HG02981 (cell line): ENCODE results near the gene CDH12.
"Not testable (repeated sequence)": the region's sequence is repeated elsewhere in the genome, so short reads cannot be mapped to it uniquely, and the experiment has no call there.

ENCODE experiments used
- ATAC-seq: cut with Tn5 transposase; IDR thresholded peaks from one replicate; pipeline ENCODE4 v1.9.1; 2021; ENCODE audit warnings: mild to moderate bottlenecking, moderate library complexity; ENCODE audit not compliant: unreplicated experiment

Gene CDH12

DNA sequence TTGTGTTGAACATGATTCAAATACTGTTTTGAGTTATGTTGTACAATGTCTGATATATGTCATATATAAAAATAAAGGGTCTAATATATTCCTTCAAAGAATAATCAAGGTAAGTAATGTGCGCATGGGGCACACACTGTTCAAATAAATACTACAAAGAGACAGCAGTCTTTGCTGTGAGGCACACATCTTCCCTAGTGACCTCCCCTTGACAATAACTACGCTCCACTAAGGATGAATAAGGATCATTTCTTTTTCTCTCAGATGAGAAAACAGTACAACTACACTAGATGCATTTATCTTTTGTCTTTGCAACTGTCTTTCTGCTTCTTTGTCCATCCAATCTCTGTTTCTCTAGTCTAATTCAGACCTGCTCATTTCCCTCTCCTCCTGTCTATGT, 684.4 kb downstream of the CDH12 start:
- ATAC-seq, result not testable (repeated sequence)

DNA sequence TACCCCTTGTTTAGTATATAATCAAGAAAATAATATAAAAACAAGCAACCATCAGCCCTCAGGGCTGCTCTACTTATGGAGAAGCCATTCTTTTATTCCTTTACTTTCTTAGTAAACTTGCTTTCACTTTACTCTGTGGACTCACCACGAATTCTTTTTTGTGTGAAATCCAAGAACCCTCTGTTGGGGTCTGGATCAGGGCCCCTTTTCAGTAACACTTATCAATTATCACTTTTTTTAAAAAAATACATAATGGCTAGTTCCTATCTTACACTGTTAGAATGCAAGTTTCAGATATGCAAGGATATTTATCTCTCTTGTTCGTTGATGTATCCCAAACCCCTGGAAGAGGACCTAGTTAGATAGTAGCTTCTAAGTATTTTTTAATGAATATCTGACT, 687.2 kb downstream of the CDH12 start:
- ATAC-seq, result not testable (repeated sequence)

DNA sequence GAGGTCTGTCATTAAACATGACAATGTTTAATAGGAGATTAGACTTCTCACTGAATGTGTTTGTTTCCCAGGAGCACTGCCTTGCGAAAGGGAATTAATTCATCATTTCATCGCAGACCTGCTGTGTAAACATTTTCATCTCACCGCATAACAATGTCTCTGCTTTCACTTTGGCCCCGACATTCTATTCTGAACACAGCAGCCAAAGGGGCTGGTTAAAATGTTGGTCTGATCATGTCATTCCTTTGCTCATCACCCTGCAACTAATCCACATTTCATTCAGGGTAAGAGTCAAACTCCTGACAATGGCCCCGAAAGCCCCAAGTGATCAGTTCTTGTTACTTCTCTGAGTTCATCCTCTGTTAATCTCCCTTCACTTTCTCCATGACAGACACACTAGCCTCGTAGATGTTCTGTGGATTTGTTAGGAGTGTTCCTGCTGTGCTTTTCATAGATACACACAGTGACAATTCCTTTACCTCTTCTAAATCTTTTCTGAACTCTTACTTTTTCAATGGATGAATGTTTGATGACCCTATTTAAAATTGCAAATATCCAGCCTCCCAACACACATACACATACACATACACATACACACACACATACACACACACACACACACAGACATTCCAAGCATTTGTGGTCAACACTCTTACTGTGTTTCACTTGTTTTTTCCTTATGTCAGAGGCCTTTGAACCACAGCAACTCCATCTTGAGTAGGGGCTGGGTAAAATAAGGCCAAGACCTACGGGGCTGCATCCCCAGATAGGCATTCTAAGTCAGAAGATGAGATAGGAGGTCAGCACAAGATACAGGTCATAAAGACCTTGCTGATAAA, 688.0 kb downstream of the CDH12 start:
- not testable (repeated sequence) for ATAC-seq

DNA sequence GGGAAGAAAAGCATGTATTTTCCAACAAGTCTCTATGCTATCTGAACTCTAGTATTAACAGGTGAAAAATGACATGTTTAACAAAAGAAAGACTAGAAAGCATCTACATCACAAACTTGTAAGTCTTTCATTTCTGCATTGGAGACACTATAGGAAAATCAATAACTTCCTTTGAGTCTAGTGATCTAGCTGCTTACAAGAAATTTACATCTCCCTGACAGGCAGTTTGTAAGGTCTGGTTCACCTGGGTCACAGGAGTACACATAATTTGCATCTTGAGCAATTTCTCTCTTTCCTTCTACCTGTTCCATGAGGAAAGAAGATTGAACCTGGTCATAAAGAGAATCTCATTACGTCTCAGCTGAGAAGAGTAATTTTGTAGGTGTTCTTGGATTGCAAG, 696.2 kb downstream of the CDH12 start:
- not testable (repeated sequence) for ATAC-seq

DNA sequence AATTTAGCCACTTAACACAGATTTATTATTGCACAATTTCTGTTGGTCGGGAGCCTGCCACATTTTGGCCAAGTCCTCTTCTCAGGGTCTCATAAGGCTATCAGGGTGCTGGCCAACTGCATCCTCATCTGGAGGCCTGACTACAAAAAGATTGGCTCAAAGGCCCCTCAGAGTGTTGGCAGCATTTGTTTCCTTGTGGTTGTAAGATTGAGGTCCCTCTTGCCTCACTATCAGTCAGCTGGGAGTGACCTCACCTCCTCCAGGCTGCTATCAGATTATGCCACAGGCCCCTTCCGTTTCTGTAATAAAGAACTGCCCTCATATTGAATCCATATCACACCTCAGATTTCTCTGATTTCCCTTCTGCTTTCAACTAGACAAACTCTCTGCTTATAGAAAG, 698.4 kb downstream of the CDH12 start:
- ATAC-seq, result not testable (repeated sequence)

- ATAC-seq, result not testable (repeated sequence)
Observed at GRCh38 chr5:22151801-22152200, 701.3 kb downstream of the CDH12 start.

- not testable (repeated sequence) for ATAC-seq
Observed at GRCh38 chr5:22140418-22140817, 712.7 kb downstream of the CDH12 start.

DNA sequence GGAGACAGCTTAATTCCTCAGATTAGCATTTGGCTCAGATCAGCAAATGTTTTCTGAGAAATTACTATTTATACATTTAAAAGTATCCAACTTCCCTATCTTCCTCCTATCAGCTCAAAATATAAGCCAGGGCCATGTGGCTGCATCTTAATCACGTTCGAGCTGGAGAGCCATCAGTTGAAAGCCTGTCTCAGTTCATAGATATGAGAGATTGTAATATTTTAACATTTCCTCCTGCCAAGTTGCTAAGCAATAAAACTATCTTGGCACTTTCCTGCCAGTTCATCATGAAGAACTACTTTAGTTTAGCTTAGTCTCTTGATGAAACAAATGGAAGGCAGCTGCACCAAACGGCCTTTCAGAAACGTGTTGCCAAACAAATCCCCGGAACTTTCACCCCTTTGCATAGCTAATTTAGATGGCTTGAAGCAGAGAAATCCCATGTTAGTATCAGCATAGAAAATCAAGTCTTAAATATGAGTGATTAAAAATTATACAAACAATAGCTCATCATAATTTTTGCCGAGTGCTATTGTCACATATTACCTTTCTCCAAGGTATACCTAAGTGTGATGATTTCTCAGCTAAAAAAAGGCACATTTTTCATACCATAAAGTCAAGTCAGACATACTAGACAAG, 713.4 kb downstream of the CDH12 start:
- not testable (repeated sequence) for ATAC-seq

DNA sequence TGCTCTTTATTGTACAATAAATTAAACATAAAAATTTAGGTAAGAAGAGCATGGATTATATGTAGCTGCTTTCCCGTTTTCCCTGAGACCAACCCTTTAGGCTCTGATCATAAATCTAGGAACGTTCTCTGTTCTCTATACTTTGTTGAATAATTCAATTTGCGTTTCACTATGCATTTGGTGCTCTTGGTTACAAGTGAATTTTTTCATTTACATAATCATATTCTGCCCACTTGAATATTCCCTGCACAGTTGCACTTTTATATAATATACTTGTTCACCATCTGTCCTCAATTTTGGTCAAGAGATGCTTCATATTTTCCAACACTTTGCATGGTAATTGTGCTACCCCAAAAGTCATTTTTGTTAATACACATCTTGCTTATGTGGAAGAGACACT, 741.8 kb downstream of the CDH12 start:
- ATAC-seq, result no peak

DNA sequence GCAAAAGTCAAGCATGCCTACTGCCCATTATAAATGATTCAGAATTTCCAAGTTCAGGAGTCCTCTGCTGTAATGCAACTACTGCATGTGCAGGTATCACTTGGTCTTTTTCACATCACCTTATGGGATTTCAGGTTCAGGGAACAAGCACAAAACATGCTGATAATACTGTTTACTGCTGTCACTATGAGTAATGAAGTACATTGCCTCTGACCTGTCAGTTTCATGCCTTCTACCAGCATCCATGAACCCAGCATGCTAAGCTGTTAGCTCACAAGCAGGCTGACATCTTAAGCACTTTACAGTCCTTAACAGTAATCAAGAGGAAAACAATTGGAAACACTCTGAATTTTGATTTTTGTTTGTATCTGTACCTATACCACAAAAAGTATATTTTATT, 743.8 kb downstream of the CDH12 start:
- no peak for ATAC-seq

DNA sequence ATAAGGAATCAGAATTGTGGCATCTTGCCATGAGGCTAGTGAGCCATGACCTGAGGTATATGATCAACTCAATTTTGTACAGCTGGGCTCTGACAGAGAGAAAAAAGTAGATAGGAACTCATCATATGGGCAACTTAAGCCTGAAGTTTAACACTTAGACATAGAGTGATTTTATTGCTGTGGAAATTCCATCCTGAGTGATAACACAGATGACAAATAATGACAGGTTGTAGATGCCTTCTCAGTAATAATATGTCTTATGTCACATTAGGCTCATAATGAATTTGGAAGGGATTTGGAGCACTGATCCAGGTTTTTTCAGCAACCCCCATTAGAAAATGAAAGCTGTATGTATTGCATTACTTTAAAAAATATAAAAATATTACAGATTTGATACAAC, 744.6 kb downstream of the CDH12 start:
- no peak for ATAC-seq

- ATAC-seq, result no peak
Observed at GRCh38 chr5:22102823-22103359, 750.3 kb downstream of the CDH12 start.

DNA sequence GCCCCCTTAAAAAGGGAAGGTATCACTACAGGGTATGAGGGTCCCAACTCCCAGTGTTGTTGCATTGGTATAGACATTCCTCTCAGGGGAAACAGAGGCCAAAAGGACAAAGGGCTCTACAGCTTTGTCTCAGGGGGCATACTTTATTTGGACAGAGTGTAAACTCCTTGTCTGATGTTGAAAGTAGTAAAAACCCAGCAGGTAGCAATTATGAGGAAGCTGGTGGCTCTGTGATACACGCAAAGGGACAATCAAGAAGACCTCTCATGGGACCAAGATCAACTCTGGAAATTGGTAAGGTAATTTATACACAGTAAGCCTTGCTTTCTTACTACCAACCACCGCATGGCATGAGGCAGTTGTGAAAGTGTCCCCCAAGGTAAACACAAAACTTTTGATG, 764.6 kb downstream of the CDH12 start:
- ATAC-seq, result no peak

DNA sequence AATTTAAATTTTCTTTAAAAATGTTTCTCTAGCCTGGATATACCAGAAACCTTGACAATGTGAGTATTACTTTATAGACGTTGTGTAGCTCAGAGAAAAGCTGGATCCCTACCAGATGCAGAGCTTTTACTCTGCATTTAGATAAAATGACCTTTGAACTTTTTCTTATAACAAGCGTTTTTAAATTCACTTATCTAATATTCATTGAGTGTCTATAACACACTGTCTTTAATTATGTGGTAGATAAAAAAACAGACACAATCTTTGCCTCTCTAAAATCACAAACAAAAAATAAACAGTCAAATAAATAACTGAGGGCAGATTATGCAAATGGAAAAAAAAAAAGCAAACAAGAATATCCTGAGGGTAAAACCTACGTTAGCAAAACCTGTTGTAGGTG, 773.6 kb downstream of the CDH12 start:
- ATAC-seq, result no peak

DNA sequence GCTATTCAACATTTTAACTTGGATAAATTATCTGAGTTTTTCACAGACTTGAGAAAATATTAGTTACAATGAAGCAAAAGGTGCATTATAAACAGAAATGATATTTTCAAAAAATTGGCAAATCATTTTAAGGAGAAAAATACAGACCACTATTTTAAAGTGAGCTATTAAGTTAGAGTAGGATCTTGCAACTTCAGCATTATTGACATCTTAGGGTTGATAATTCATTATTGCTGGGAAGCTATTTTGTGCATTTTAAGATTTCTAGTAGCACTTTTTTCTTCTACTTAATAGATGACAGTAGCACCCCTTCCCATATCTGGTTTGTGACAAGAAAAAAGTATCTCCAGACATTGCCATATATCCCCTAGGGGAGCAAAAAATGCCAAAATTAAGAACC, 774.1 kb downstream of the CDH12 start:
- no peak for ATAC-seq

DNA sequence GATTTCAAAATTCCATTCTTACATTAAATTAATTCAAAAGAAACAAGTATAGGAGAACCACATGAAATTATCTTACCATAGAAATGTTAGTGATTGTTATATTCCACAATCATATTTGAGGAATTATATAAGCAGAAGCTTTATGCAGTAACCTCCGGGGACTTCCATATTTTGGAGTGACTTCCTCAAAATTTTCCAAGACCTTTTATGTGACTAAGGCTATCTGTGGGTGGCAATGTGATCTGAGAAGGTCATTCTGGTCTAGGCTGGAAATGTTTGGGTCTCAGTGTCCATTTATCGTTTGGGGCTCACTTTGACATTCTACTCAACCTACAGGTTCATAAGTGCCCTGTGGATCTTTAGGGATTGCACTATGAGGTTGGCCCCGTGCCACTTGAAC, 776.6 kb downstream of the CDH12 start:
- ATAC-seq, result no peak

DNA sequence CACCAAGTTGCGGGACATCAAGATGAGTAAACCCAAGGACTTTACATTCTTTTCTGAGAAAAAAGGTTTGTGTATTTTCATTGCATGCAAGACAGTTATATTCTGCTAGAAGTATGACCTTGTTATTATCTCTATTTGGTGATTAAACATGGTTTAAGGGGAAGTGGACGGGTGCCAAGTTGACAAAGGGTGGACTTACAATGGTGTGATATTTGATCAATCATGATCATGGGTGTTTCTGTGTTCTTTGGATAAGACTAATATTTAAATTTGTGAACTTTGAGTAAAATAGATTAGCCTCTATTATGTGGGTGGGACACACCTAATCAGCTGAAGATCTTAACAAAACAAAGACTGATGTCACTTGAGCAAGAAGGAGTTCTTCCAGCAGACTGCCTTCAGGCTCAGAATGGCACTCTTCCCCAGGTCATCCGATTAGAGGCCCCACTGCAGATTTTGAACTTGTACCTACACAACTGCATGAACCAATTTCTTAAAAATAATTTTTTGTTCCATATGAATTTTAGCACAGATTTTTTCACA, 782.9 kb downstream of the CDH12 start:
- no peak for ATAC-seq

GRCh38 chr5:22063717-22064116, 789.4 kb downstream of the CDH12 start:
- ATAC-seq, result no peak

DNA sequence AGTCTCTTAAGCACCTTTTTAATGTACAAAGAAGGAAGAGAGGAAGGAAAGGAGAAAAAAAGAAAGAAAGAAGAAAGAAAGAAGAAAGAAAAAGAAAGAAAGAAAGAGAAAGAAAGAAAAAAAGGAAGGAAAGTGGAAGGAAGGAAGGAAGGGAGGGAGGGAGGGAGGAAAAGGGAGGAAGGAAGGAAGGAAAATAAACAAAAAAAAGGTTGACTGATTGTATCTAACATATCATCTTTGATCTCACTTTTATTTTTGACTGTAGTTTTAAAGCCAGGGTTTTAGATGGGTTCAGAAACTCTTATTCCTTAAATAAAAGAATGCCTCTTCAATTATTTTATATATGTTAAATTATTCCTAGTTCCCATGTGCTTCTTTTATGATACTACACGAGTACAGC, 794.5 kb downstream of the CDH12 start:
- ATAC-seq, result no peak

DNA sequence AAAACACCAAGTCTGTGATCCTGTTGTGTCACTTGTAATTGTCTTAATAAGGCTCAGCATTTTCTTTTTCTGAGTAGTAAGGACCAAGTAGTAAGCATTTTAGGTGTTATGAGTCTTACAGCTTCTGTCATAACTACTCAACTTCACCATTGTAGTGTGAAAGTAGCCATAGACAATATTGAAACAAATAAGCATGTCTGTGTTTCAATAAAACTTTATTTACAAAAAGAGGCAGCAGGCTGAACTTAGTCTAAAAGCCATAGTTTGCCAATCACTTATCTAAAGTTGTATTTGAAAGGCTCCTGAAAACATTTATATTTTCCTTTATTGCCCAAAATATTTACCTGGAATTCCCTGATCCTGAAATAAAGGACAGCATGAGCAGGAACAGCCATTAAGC, 796.1 kb downstream of the CDH12 start:
- no peak for ATAC-seq

DNA sequence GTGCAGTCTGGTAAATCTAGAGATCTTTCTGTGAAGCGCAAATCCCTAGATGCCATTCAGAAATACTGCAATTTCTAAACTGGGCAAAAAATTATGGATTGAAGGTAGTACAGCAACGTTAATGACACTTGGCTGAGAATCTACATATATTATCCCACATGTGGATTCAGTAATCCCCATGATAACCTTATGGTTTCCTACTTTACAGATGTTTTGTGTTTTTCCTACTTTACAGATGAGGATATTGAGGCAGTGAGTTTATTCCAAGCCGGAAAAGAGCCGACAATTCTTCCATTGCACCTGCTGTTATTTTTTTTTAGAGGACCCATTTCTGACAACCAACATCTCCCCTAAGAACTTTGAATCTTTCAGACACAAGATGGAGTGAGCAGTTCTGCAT, 796.5 kb downstream of the CDH12 start:
- no peak for ATAC-seq

GRCh38 chr5:22053195-22053594, 799.9 kb downstream of the CDH12 start:
- no peak for ATAC-seq
